Pancreas (tissue), 10 donors: ENCODE results near the gene PHC1. TPM values are rescaled to one million over a fixed set of nuclear protein-coding genes. Genes with fewer than 3 reads are reported as not detected.
"Not testable (repeated sequence)": the region's sequence is repeated elsewhere in the genome, so short reads cannot be mapped to it uniquely, and the experiment has no call there.

ENCODE experiments used
- ATAC-seq, 4 donors: fragments of 200-7000 bp; cut with Tn5 transposase; one replicate each; pipeline versions ENCODE4 v1.8.0 to v1.9.1; 2020; ENCODE audit warnings: mild to moderate bottlenecking in 4 of 4, moderate library complexity in 4 of 4
- DNase-seq, 6 donors: peaks; one replicate each; pipeline ENCODE4 v3.0.0-alpha.2; 2020
- FAIRE-seq: peaks from 2 replicates; lab custom pipeline; 2012; peaks lifted over from hg19 to GRCh38; lab: Jason Lieb, UNC
- H3K27ac ChIP-seq, 4 donors: fragments of 200-600 bp; sonication (generic); 1 replicate in 3 of 4; 2 replicates in 1 of 4; pipeline versions ENCODE4 v1.5.0 to v1.8.0; 2020
- H3K27me3 ChIP-seq, 4 donors: fragments of 200-600 bp; one replicate each; pipeline ENCODE4 v1.8.0; 2021
- H3K36me3 ChIP-seq, 3 donors: fragments of 200-600 bp; sonication (generic) in 1 of 3; one replicate each; pipeline versions ENCODE4 v1.5.0 to v1.8.0; 2020 to 2021
- H3K4me1 ChIP-seq, 3 donors: fragments of 200-600 bp; one replicate each; pipeline ENCODE4 v1.8.0; 2021
- H3K4me3 ChIP-seq, 4 donors: fragments of 200-600 bp; sonication (generic) in 2 of 4; one replicate each; pipeline versions ENCODE4 v1.5.0 to v1.8.0; 2020 to 2021
- H3K9me3 ChIP-seq, 4 donors: fragments of 200-600 bp; one replicate each; pipeline ENCODE4 v1.8.0; 2021
- WGBS, 2 donors: extraction: QIAGEN DNeasy Blood & Tissue Kit; methylation state at CpG; one replicate each; pipeline ENCODE4 v1.1.7; 2013; 5-methylcytosine and 5-hydroxymethylcytosine counted together
- intact Hi-C, 3 donors: fragments of 100-400 bp; cut with DNase I; formaldehyde crosslinking; loops; one replicate each; pipeline versions ENCODE4 v1.11.1 to v1.14.2; 2022
- polyA plus RNA-seq, 2 donors: library from polyadenylated mRNA; stranded (reverse); fragments of 200-250 nt; gene quantifications; one replicate each; pipeline ENCODE4 v1.2.3, GENCODE V29; 2013
- total RNA-seq, 6 donors: library from RNA; stranded (reverse); fragmentation: NEBNext Ultra II Directional in 4 of 6; extraction: Animal tissue kit (Norgen Biotek cat#: 25700) in 4 of 6; gene quantifications; one replicate each; pipeline versions ENCODE4 v1.2.1 to v1.2.4, GENCODE V29; 2021 to 2023
- TF ChIP-seq, protein P1 (sequence below), 4 donors: fragments of 200-600 bp; sonication (generic) in 3 of 4; IDR thresholded peaks; one replicate each; pipeline versions ENCODE4 v1.5.0 to v1.8.0; 2021; ENCODE audit warnings: antibody characterized with exemption in 4 of 4
- donor health status: healthy with polysubstance abuse.
- donor health status: DM: no; HTN: no; CAD: no; lungs with moderate emphysema.
- donor health status: DM: no; HTN: no; CAD: no.
- donor health status: control.
- donor health status: control.
- donor health status: Bipolar disorder and iron deficiency.
- donor health status: DM: yes; HTN: yes; CAD: no.
- donor health status: DM: no; HTN: no; CAD: no.
- donor health status: DM: no; HTN: no; CAD: no.
- donor health status: DM: yes; HTN: yes; CAD: no.

Gene PHC1
- total and polyA plus RNA-seq, 8 donors = 15.8 to 45.1 (median 19.5) TPM

DNA sequence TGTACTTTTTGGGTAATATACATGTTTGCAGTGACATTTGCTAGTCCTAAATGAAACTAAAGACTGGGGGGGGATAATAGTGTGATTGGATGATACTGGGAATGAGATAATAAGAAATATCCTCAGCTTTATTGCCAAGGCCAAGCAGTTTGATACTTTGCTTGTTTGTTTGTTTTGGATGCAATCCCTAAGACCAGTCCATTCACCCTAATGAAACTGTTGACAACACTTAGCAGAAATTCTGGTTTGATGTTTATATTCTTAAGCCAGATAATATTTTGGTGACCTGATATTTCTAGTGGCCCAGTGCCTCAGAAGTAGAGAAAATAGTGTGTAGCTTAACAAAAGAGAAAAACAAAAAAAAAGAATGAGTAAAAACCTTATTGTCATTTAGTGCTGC is 1.8 kb downstream of the PHC1 start:
- H3K36me3 ChIP-seq = no peaks in the 10 kb centered on the region
- H3K4me3 ChIP-seq = no peak overlapping the region
- FAIRE-seq (no peak), DNase-seq (no peak), ATAC-seq (no peak)
- no peak overlapping the region for H3K27ac ChIP-seq
- intact Hi-C loops = no loop called here
- H3K27me3 ChIP-seq = no peaks in the 10 kb centered on the region
- peaks cover 0 to 15% (median 11%) of the 10 kb centered on the region in 3 donors for H3K4me1 ChIP-seq
- no peaks in the 10 kb centered on the region for H3K9me3 ChIP-seq
- TF ChIP-seq, protein P1, sequence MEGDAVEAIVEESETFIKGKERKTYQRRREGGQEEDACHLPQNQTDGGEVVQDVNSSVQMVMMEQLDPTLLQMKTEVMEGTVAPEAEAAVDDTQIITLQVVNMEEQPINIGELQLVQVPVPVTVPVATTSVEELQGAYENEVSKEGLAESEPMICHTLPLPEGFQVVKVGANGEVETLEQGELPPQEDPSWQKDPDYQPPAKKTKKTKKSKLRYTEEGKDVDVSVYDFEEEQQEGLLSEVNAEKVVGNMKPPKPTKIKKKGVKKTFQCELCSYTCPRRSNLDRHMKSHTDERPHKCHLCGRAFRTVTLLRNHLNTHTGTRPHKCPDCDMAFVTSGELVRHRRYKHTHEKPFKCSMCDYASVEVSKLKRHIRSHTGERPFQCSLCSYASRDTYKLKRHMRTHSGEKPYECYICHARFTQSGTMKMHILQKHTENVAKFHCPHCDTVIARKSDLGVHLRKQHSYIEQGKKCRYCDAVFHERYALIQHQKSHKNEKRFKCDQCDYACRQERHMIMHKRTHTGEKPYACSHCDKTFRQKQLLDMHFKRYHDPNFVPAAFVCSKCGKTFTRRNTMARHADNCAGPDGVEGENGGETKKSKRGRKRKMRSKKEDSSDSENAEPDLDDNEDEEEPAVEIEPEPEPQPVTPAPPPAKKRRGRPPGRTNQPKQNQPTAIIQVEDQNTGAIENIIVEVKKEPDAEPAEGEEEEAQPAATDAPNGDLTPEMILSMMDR (IDR thresholded peaks at IDR 0.05) = no peak

DNA sequence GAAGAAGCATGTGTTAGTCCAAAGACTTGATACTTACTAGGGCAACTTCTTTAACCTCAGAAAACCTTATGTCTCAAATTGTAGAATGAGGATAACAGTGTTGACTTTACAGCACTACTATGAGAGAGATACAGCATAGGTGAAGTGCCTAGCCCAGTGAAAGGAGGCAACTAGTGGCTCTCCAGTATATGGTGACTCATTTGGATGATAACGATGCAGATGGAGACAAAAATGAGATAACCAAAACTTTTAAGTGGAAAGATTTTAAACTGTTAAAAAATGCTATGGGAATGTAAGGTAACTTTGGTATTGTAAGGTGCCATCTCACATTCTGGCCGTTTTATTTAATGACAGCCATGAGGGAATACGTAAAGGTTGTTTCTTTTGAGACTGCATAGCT is 2.7 kb downstream of the PHC1 start:
- TF ChIP-seq, protein P1 (IDR thresholded peaks at IDR 0.05) = no peak
- intact Hi-C loops = no loop called here
- no peak for FAIRE-seq
- no peak for ATAC-seq
- DNase-seq = no peak
- WGBS, 2 donors = 71 to 81% methylated on average over 3 of the region's 3 CpGs
- no peak overlapping the region for H3K4me3 ChIP-seq
- no peaks in the 10 kb centered on the region for H3K27me3 ChIP-seq
- no peaks in the 10 kb centered on the region for H3K9me3 ChIP-seq
- peaks cover 0 to 15% (median 11%) of the 10 kb centered on the region in 3 donors for H3K4me1 ChIP-seq
- H3K27ac ChIP-seq = no peak overlapping the region
- H3K36me3 ChIP-seq = no peaks in the 10 kb centered on the region

DNA sequence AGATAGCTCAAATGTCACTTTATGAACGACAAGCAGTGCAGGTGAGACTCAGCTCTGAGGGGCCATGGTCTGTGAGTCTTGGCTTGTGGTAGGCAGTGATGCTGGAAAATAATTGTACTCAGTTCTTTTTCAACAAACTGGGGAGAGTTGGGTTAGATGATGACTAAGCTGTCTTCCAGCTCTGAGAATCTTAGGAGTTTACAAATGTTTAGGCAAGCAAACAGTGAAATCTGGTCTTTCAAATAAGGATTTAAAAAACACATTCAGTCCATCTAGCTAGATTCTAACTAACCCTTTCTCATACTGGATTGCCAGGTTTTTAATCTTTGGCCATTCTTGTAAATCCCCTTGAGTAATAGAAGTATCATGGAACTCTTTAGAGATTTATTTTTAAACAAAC is 3.4 kb downstream of the PHC1 start:
- no peaks in the 10 kb centered on the region for H3K27me3 ChIP-seq
- H3K9me3 ChIP-seq = no peaks in the 10 kb centered on the region
- intact Hi-C loops = no loop called here
- DNase-seq = no peak
- H3K4me1 ChIP-seq = peaks cover 0 to 15% (median 9%) of the 10 kb centered on the region in 3 donors
- FAIRE-seq = no peak
- H3K36me3 ChIP-seq = peaks cover 0 to 3% (median 0%) of the 10 kb centered on the region in 3 donors
- ATAC-seq = no peak
- WGBS, 2 donors = 74 to 76% methylated on average over 1 of the region's 1 CpG
- no peak overlapping the region for H3K27ac ChIP-seq
- no peak overlapping the region for H3K4me3 ChIP-seq
- TF ChIP-seq, protein P1 (IDR thresholded peaks at IDR 0.05) = no peak

DNA sequence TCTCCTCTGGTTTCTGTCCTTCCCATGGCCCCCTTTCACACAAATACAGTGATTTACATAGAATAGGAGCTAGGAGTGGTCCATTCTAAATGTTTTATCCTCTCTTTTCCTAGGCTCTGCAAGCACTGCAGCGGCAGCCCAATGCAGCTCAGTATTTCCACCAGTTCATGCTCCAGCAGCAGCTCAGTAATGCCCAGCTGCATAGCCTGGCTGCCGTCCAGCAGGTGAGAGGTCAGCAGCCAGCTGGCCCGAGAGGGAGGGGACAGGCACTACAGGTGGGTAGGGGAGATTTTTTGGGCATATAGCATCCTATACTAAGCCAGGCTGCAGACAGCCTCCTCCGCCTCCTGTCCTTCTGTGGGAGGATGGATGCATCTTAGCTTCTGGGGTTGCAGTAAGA is 5.3 kb downstream of the PHC1 start:
- DNase-seq, ATAC-seq, FAIRE-seq, H3K36me3 ChIP-seq, H3K27ac ChIP-seq, H3K9me3 ChIP-seq, H3K4me3 ChIP-seq, intact Hi-C loops, H3K27me3 ChIP-seq: not testable (repeated sequence)
- peaks cover 0 to 11% (median 0%) of the 10 kb centered on the region in 3 donors for H3K4me1 ChIP-seq
- WGBS, 2 donors = 75 to 100% methylated on average over 3 to 4 of the region's 4 CpGs

DNA sequence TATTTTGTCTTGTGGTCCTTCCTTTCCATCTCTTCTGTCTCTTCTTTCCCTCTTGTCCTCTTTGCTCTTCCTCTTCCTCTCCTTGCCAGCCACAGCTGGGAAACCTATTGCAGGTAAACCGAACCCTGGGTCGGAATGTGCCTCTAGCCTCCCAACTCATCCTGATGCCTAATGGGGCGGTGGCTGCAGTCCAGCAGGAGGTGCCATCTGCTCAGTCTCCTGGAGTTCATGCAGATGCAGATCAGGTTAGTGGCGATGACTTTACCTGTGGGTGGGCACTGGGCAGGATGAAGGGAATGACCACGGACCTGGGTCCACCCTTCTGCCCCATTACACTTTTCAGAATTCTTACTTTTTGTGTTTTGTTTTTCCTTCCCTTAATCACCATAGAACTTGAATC is 8.2 kb downstream of the PHC1 start:
- H3K36me3 ChIP-seq = peaks cover 0 to 7% (median 0%) of the 10 kb centered on the region in 3 donors
- ATAC-seq (no peak), DNase-seq (no peak), FAIRE-seq (no peak)
- H3K4me1 ChIP-seq = no peaks in the 10 kb centered on the region
- no peak overlapping the region for H3K4me3 ChIP-seq
- intact Hi-C loops = no loop called here
- H3K27me3 ChIP-seq = no peaks in the 10 kb centered on the region
- no peak overlapping the region for H3K27ac ChIP-seq
- TF ChIP-seq, protein P1 (IDR thresholded peaks at IDR 0.05) = no peak
- no peaks in the 10 kb centered on the region for H3K9me3 ChIP-seq
- 93 to 95% methylated on average over 5 of the region's 5 CpGs for WGBS, 2 donors

DNA sequence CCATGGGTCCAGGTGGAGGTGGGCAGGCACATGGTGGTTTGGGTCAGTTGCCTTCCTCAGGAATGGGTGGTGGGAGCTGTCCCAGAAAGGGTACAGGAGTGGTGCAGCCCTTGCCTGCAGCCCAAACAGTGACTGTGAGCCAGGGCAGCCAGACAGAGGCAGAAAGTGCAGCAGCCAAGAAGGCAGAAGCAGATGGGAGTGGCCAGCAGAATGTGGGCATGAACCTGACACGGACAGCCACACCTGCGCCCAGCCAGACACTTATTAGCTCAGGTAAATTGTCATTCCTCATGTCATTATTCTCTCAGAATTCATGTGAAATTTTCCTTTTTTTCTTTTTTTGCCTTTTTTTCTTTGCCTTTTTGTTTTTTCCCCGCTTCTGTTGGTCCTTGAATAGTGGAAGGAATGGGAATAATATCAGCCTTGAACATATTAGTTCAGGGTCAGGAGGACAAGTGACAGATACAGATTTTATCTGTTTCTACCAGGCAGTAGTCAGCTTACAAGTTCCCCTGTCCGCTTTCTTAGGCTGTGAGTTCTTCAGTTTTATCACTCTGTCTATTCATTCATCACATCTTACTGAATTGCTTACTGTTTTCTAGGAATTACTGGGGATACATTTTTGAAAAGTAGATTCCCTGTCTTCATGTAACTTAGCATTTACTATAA is 16.5 kb downstream of the PHC1 start:
- H3K27me3 ChIP-seq, H3K27ac ChIP-seq, H3K9me3 ChIP-seq, DNase-seq, FAIRE-seq, H3K4me3 ChIP-seq, intact Hi-C loops, H3K4me1 ChIP-seq, H3K36me3 ChIP-seq: not testable (repeated sequence)
- WGBS, 2 donors = 90 to 94% methylated on average over 4 of the region's 4 CpGs
- ATAC-seq = peak in 2 of 4 donors; percentile 44 to 74

DNA sequence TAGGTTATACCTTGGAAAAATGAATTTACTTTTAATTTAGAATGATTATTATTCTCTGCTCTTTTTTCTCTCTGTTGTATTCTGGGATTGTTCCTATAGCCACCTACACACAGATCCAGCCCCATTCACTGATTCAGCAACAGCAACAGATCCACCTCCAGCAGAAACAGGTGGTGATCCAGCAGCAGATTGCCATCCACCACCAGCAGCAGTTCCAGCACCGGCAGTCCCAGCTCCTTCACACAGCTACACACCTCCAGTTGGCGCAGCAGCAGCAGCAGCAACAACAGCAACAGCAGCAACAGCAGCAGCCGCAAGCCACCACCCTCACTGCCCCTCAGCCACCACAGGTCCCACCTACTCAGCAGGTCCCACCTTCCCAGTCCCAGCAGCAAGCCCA is 18.2 kb downstream of the PHC1 start:
- FAIRE-seq, H3K4me1 ChIP-seq, H3K9me3 ChIP-seq, H3K4me3 ChIP-seq, H3K27me3 ChIP-seq, DNase-seq, H3K27ac ChIP-seq, intact Hi-C loops: not testable (repeated sequence)
- ATAC-seq = peak in 1 of 4 donors; percentile 22
- peaks cover 0 to 13% (median 4%) of the 10 kb centered on the region in 3 donors for H3K36me3 ChIP-seq
- WGBS, 2 donors = 75 to 95% methylated on average over 2 of the region's 3 CpGs

DNA sequence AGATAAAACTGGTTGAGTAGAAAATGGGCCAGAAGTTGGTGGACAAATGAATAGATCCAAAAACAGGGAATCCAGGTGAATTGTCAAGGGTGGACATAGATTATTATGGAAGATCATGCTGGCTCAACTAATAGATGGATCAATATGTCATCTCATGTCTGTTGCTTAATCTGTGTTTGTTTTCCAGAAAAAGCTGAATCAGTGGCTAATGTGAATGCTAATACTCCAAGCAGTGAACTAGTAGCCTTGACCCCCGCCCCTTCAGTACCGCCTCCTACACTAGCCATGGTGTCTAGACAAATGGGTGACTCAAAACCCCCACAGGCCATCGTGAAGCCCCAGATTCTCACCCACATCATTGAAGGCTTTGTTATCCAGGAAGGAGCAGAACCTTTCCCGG is 19.8 kb downstream of the PHC1 start:
- FAIRE-seq, DNase-seq: not testable (repeated sequence)
- WGBS, 2 donors = 82 to 85% methylated on average over 4 of the region's 4 CpGs

More for the DNA sequence above, 19.8 kb downstream of the PHC1 start:
- H3K4me1 ChIP-seq, intact Hi-C loops, H3K9me3 ChIP-seq, ATAC-seq, H3K27ac ChIP-seq, H3K27me3 ChIP-seq, H3K4me3 ChIP-seq: not testable (repeated sequence)
- H3K36me3 ChIP-seq = peaks cover 0 to 15% (median 4%) of the 10 kb centered on the region in 3 donors
